Astrocyte (in vitro differentiated cells and primary cell): ENCODE measurements around the gene FARS2. TPM values are rescaled to one million over a fixed set of nuclear protein-coding genes. Genes with fewer than 3 reads are reported as not detected.

ENCODE experiments used
- DNase-seq: peaks from one replicate; pipeline ENCODE4 v3.0.0-alpha.2; 2010; ENCODE audit warnings: low read depth
- FAIRE-seq: peaks from 2 replicates; lab custom pipeline; 2011; peaks lifted over from hg19 to GRCh38; lab: Jason Lieb, UNC
- H2AFZ ChIP-seq: 2 replicates; pipeline ENCODE4 v1.6.0; 2012; ENCODE audit warnings: low read depth, low read length, inconsistent platforms
- H3K27ac ChIP-seq: 2 replicates; pipeline ENCODE4 v1.5.1; 2011; ENCODE audit warnings: low read depth, low read length, inconsistent platforms
- H3K27me3 ChIP-seq: 2 replicates; pipeline ENCODE4 v1.6.0; 2011; ENCODE audit warnings: low read length, inconsistent platforms; ENCODE audit not compliant: insufficient read depth
- H3K36me3 ChIP-seq: 2 replicates; pipeline ENCODE4 v1.5.1; 2011; ENCODE audit warnings: low read length, inconsistent platforms; ENCODE audit not compliant: insufficient read depth
- H3K4me1 ChIP-seq: 2 replicates; pipeline ENCODE4 v1.5.1; 2011; ENCODE audit warnings: low read length, inconsistent platforms; ENCODE audit not compliant: insufficient read depth
- H3K4me2 ChIP-seq: 2 replicates; pipeline ENCODE4 v1.6.0; 2012; ENCODE audit warnings: low read length, inconsistent platforms
- H3K4me3 ChIP-seq: 2 replicates; pipeline ENCODE4 v1.5.1; 2011; ENCODE audit warnings: low read depth, mild to moderate bottlenecking, low read length, inconsistent platforms; ENCODE audit not compliant: insufficient read depth
- H3K79me2 ChIP-seq: 2 replicates; pipeline ENCODE4 v1.6.0; 2012; ENCODE audit warnings: mild to moderate bottlenecking, low read length, inconsistent platforms; ENCODE audit not compliant: insufficient read depth
- H3K9ac ChIP-seq: 2 replicates; pipeline ENCODE4 v1.6.0; 2012; ENCODE audit warnings: mild to moderate bottlenecking, low read length, inconsistent platforms
- H3K9me3 ChIP-seq: 2 replicates; pipeline ENCODE4 v1.5.1; 2012; ENCODE audit warnings: low read depth, mild to moderate bottlenecking, low read length, inconsistent platforms; ENCODE audit not compliant: insufficient read depth
- H4K20me1 ChIP-seq: 2 replicates; pipeline ENCODE4 v1.6.0; 2012; ENCODE audit warnings: low read length, inconsistent platforms; ENCODE audit not compliant: insufficient read depth
- H3K27ac Mint-ChIP-seq: one replicate; pipeline ENCODE4 v1.8.0; 2021; ENCODE audit warnings: mild to moderate bottlenecking, mixed read lengths; ENCODE audit not compliant: unreplicated experiment
- H3K27me3 Mint-ChIP-seq: one replicate; pipeline ENCODE4 v1.8.0; 2021; ENCODE audit warnings: low read depth, mixed read lengths; ENCODE audit not compliant: unreplicated experiment
- H3K36me3 Mint-ChIP-seq: one replicate; pipeline ENCODE4 v1.8.0; 2021; ENCODE audit warnings: low read depth, mixed read lengths; ENCODE audit not compliant: unreplicated experiment
- H3K4me1 Mint-ChIP-seq: one replicate; pipeline ENCODE4 v1.8.0; 2021; ENCODE audit warnings: low read depth, mixed read lengths; ENCODE audit not compliant: unreplicated experiment
- H3K4me3 Mint-ChIP-seq: one replicate; pipeline ENCODE4 v1.8.0; 2021; ENCODE audit warnings: mild to moderate bottlenecking, moderate library complexity, mixed read lengths; ENCODE audit not compliant: unreplicated experiment
- H3K9me3 Mint-ChIP-seq: one replicate; pipeline ENCODE4 v1.8.0; 2021; ENCODE audit warnings: mild to moderate bottlenecking, mixed read lengths; ENCODE audit not compliant: unreplicated experiment
- CTCF ChIP-seq: IDR thresholded peaks from 2 replicates; pipeline ENCODE4 v1.5.1; 2011; ENCODE audit warnings: low read depth, mild to moderate bottlenecking, inconsistent platforms, low read length, moderate library complexity; ENCODE audit not compliant: insufficient read depth
- EZH2 ChIP-seq: IDR thresholded peaks from 2 replicates; pipeline ENCODE4 v1.6.1; 2012; ENCODE audit warnings: mild to moderate bottlenecking, low read length, inconsistent platforms; ENCODE audit not compliant: insufficient read depth
- total RNA-seq: library from RNA; stranded (reverse); gene quantifications from 2 replicates; pipeline ENCODE4 v1.2.1, GENCODE V29; 2021

The FARS2 gene
- total RNA-seq, 1 donor from 2014 or later = 13.3 TPM

- no peak overlapping the region for H3K27ac Mint-ChIP-seq
- FAIRE-seq = no peak
- TF ChIP-seq EZH2 = no peak
- TF ChIP-seq CTCF = no peak
- peaks cover 3% of the 10 kb centered on the region for H3K4me1 Mint-ChIP-seq
- Histone ChIP-seq H2AFZ (no peak overlapping the region), H4K20me1 (no peaks in the 10 kb centered on the region), H3K79me2 (no peaks in the 10 kb centered on the region), H3K36me3 (no peaks in the 10 kb centered on the region), H3K4me3 (no peak overlapping the region), H3K4me2 (no peak overlapping the region), H3K27me3 (no peaks in the 10 kb centered on the region), H3K4me1 (no peaks in the 10 kb centered on the region), H3K9me3 (no peaks in the 10 kb centered on the region), H3K9ac (no peak overlapping the region), H3K27ac (no peak overlapping the region)
- H3K27me3 Mint-ChIP-seq = no peaks in the 10 kb centered on the region
- H3K9me3 Mint-ChIP-seq = peaks cover 2% of the 10 kb centered on the region
- peaks cover 1% of the 10 kb centered on the region for H3K36me3 Mint-ChIP-seq
- no peak for DNase-seq
- no peak overlapping the region for H3K4me3 Mint-ChIP-seq
Measured at GRCh38 chr6:5532941-5533340, 271.6 kb downstream of the FARS2 start.

GRCh38 chr6:5534643-5535042 lies 273.3 kb downstream of the FARS2 start:
- no peaks in the 10 kb centered on the region for H3K27me3 Mint-ChIP-seq
- no peak for TF ChIP-seq CTCF
- no peak for FAIRE-seq

GRCh38 chr6:5536644-5537043 lies 275.3 kb downstream of the FARS2 start:
- no peak overlapping the region for H3K27ac ChIP-seq
- no peaks in the 10 kb centered on the region for H3K27me3 ChIP-seq
- Mint-ChIP-seq H3K27me3 (no peaks in the 10 kb centered on the region), H3K4me1 (peaks cover 18% of the 10 kb centered on the region), H3K27ac (no peak overlapping the region), H3K9me3 (peaks cover 2% of the 10 kb centered on the region), H3K4me3 (no peak overlapping the region), H3K36me3 (peaks cover 1% of the 10 kb centered on the region)
- no peak overlapping the region for H2AFZ ChIP-seq
- H4K20me1 ChIP-seq = no peaks in the 10 kb centered on the region
- TF ChIP-seq EZH2 (no peak), CTCF (no peak)
- no peak overlapping the region for H3K9ac ChIP-seq
- FAIRE-seq (no peak), DNase-seq (no peak)
- H3K4me2 ChIP-seq = no peak overlapping the region
- H3K79me2 ChIP-seq = no peaks in the 10 kb centered on the region
- H3K4me1 ChIP-seq = no peaks in the 10 kb centered on the region
- H3K36me3 ChIP-seq = no peaks in the 10 kb centered on the region
- H3K4me3 ChIP-seq = no peak overlapping the region
- H3K9me3 ChIP-seq = no peaks in the 10 kb centered on the region

More at GRCh38 chr6:5534643-5535042, 273.3 kb downstream of the FARS2 start:
- no peak overlapping the region for H3K4me3 ChIP-seq
- H3K27me3 ChIP-seq = no peaks in the 10 kb centered on the region
- H3K9me3 Mint-ChIP-seq = peaks cover 2% of the 10 kb centered on the region
- no peak overlapping the region for H3K27ac ChIP-seq
- H3K9me3 ChIP-seq = no peaks in the 10 kb centered on the region
- no peaks in the 10 kb centered on the region for H3K4me1 ChIP-seq
- H3K27ac Mint-ChIP-seq = no peak overlapping the region
- H4K20me1 ChIP-seq = no peaks in the 10 kb centered on the region
- no peaks in the 10 kb centered on the region for H3K79me2 ChIP-seq
- no peaks in the 10 kb centered on the region for H3K36me3 ChIP-seq
- DNase-seq = no peak
- H3K4me2 ChIP-seq = no peak overlapping the region
- peaks cover 6% of the 10 kb centered on the region for H3K4me1 Mint-ChIP-seq
- H3K36me3 Mint-ChIP-seq = peaks cover 1% of the 10 kb centered on the region
- H3K4me3 Mint-ChIP-seq = no peak overlapping the region
- no peak overlapping the region for H3K9ac ChIP-seq
- no peak overlapping the region for H2AFZ ChIP-seq
